22Rv1 (cell line): ENCODE data around the gene HOXB9.

Experiments
- ZFX ChIP-seq: fragments of 450-650 bp; IDR thresholded peaks from 2 replicates; pipeline ENCODE4 v1.6.1; 2017; ENCODE audit warnings: antibody characterized with exemption, borderline replicate concordance
- TF ChIP-seq, protein P1 (sequence below): fragments of 450-650 bp; IDR thresholded peaks from 2 replicates; pipeline ENCODE4 v1.5.1; 2017; ENCODE audit warnings: mild to moderate bottlenecking

DNA sequence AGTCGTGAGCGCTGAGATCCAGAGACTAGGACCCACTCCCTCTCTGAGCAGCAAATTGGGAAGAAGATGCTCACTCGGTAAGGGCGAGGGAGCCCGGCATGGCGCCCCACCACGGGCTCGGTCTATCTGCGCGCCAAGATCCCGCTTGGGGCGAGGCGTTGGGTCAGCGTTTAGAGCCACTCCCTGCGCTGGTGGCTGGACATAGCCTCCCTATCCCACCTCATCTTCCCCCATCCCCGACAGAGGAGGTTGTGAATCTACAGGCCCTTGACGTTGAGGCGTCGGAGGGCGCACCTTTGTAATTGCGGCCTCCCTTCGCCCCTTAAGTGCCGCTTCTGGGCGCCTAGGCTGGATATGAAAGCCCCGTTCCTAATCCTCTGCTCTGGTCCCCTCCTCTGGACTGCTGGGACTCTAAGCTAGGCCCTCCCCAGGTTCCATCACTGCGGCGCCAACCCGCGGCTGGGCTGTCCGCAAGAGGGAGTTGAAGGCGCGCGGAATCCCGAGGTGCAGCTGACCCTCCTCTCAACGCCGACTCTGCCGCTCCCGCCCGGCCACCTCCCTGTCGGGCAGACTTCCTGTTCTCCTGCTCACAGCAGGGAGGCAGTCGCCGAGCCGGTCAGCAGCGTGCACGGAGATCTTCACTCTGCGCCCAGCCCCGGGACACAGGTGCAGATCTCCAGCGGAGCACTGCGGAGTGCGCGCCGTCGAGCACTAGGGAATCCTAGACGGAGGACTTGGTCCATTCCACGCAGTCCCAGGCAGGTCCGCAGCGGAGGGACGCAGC is 16.1 kb upstream of the HOXB9 start:
- TF ChIP-seq, protein P1, sequence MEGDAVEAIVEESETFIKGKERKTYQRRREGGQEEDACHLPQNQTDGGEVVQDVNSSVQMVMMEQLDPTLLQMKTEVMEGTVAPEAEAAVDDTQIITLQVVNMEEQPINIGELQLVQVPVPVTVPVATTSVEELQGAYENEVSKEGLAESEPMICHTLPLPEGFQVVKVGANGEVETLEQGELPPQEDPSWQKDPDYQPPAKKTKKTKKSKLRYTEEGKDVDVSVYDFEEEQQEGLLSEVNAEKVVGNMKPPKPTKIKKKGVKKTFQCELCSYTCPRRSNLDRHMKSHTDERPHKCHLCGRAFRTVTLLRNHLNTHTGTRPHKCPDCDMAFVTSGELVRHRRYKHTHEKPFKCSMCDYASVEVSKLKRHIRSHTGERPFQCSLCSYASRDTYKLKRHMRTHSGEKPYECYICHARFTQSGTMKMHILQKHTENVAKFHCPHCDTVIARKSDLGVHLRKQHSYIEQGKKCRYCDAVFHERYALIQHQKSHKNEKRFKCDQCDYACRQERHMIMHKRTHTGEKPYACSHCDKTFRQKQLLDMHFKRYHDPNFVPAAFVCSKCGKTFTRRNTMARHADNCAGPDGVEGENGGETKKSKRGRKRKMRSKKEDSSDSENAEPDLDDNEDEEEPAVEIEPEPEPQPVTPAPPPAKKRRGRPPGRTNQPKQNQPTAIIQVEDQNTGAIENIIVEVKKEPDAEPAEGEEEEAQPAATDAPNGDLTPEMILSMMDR, result peak; percentile 30
- no peak for TF ChIP-seq ZFX
